Sigmoid colon (tissue), 7 donors: ENCODE measurements around the gene NUDT3. TPM values are rescaled to one million over a fixed set of nuclear protein-coding genes. Genes with fewer than 3 reads are reported as not detected.

Experiments used
- DNase-seq: peaks from one replicate; pipeline ENCODE4 v3.0.0-alpha.2; 2019
- H3K27ac ChIP-seq, 4 donors: fragments of 200-600 bp; sonication (generic); one replicate each; pipeline ENCODE4 v1.5.1; 2016 to 2019; ENCODE audit warnings: mild to moderate bottlenecking in 1 of 4
- H3K27me3 ChIP-seq, 3 donors: fragments of 200-600 bp; sonication (generic); one replicate each; pipeline ENCODE4 v1.5.1; 2019; ENCODE audit warnings: mild to moderate bottlenecking in 1 of 3
- H3K36me3 ChIP-seq, 4 donors: fragments of 200-600 bp; sonication (generic); one replicate each; pipeline ENCODE4 v1.5.1; 2016 to 2019
- H3K4me1 ChIP-seq, 4 donors: fragments of 200-600 bp; sonication (generic); one replicate each; pipeline ENCODE4 v1.5.1; 2017 to 2019
- H3K4me3 ChIP-seq, 4 donors: fragments of 200-600 bp; sonication (generic); one replicate each; pipeline ENCODE4 v1.5.1; 2017 to 2019; ENCODE audit warnings: mild to moderate bottlenecking in 2 of 4, moderate library complexity in 1 of 4
- H3K9me3 ChIP-seq, 4 donors: fragments of 200-600 bp in 3 of 4; sonication (generic) in 3 of 4; one replicate each; pipeline versions ENCODE4 v1.5.1 to v1.6.1; 2013 to 2019
- EP300 ChIP-seq, 4 donors: sonication (generic); formaldehyde crosslinking; IDR thresholded peaks; one replicate each; pipeline ENCODE4 v1.6.1; 2017; ENCODE audit warnings: antibody characterized with exemption in 4 of 4
- POLR2A ChIP-seq, 2 donors: fragments of 450-650 bp; IDR thresholded peaks; one replicate each; pipeline ENCODE4 v1.6.1; 2016; ENCODE audit warnings: antibody characterized with exemption in 2 of 2, mild to moderate bottlenecking in 2 of 2, moderate library complexity in 2 of 2
- POLR2AphosphoS5 ChIP-seq, 4 donors: sonication (generic); formaldehyde crosslinking; IDR thresholded peaks; one replicate each; pipeline ENCODE4 v1.6.1; 2017; ENCODE audit warnings: antibody characterized with exemption in 4 of 4
- WGBS, 2 donors: extraction: QIAGEN DNeasy Blood & Tissue Kit; methylation state at CpG; one replicate each; pipeline ENCODE4 v1.1.7; 2013; 5-methylcytosine and 5-hydroxymethylcytosine counted together
- intact Hi-C: fragments of 100-400 bp; cut with DNase I; formaldehyde crosslinking; loops from one replicate; pipeline ENCODE4 v1.15.1; 2023
- polyA plus RNA-seq, 3 donors: library from polyadenylated mRNA; stranded (reverse); fragments of 200-250 nt; gene quantifications; one replicate each; pipeline ENCODE4 v1.2.3, GENCODE V29; 2013
- total RNA-seq, 4 donors: library from RNA; depleted of rRNA; stranded (reverse); fragments of >200 nt; gene quantifications; one replicate each; pipeline ENCODE4 v1.1.0, GENCODE V29; 2016
- TF ChIP-seq, protein P1 (sequence below), 4 experiments: fragments of 450-650 bp in 3 of 4; fragments of 200-600 bp in 1 of 4; IDR thresholded peaks; one replicate each; pipeline ENCODE4 v1.5.1; 2016 to 2019; ENCODE audit warnings: antibody characterized with exemption in 4 of 4, mild to moderate bottlenecking in 3 of 4, moderate library complexity in 2 of 4
- donor health status: healthy with polysubstance abuse.
- donor health status: Bipolar disorder and iron deficiency.
- donor health status: healthy.

NUDT3 gene
- total and polyA plus RNA-seq, 7 donors: 6.0 to 45.7 (median 31.4) TPM

DNA sequence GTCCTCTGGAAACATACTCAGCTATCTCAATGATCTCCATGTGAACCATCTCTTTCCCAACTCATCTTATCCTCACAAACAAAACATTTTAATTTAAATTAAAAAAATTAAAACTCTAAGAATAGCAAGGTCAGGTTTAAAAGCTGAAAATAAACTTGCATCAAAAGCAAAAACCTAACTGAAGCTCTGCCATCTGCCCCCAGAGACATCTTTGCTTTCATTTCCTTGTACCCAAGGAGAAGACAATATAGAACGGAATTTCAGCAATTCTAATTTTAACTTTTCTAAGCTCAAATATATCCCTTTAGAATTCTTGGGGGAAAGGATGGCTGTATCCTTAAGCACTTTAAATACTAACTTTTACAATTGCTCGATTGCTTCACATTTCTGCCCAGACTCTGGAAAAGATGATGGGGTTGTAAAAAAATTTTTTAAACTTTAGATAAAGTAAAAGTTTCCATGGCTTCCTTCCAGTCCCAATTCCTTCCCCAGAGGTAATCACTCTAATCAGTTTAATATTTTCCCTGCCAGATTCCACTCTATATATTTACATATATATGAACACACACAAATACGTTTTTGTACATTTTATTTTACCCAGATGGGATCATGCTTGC lies 74.5 kb downstream of the NUDT3 start:
- WGBS, 2 donors: 42 to 44% methylated on average over 3 of the region's 3 CpGs
- no peaks in the 10 kb centered on the region for H3K36me3 ChIP-seq
- intact Hi-C loops: no loop called here
- TF ChIP-seq, protein P1, sequence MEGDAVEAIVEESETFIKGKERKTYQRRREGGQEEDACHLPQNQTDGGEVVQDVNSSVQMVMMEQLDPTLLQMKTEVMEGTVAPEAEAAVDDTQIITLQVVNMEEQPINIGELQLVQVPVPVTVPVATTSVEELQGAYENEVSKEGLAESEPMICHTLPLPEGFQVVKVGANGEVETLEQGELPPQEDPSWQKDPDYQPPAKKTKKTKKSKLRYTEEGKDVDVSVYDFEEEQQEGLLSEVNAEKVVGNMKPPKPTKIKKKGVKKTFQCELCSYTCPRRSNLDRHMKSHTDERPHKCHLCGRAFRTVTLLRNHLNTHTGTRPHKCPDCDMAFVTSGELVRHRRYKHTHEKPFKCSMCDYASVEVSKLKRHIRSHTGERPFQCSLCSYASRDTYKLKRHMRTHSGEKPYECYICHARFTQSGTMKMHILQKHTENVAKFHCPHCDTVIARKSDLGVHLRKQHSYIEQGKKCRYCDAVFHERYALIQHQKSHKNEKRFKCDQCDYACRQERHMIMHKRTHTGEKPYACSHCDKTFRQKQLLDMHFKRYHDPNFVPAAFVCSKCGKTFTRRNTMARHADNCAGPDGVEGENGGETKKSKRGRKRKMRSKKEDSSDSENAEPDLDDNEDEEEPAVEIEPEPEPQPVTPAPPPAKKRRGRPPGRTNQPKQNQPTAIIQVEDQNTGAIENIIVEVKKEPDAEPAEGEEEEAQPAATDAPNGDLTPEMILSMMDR (IDR thresholded peaks at IDR 0.05): no peak
- TF ChIP-seq POLR2AphosphoS5 (IDR thresholded peaks at IDR 0.05) (no peak), EP300 (IDR thresholded peaks at IDR 0.05) (no peak), POLR2A (IDR thresholded peaks at IDR 0.05) (no peak)
- H3K27ac ChIP-seq: no peak overlapping the region
- peaks cover 0 to 37% (median 15%) of the 10 kb centered on the region in 4 donors for H3K4me1 ChIP-seq
- H3K27me3 ChIP-seq: no peaks in the 10 kb centered on the region
- H3K9me3 ChIP-seq: no peaks in the 10 kb centered on the region
- DNase-seq: no peak
- no peak overlapping the region for H3K4me3 ChIP-seq

DNA sequence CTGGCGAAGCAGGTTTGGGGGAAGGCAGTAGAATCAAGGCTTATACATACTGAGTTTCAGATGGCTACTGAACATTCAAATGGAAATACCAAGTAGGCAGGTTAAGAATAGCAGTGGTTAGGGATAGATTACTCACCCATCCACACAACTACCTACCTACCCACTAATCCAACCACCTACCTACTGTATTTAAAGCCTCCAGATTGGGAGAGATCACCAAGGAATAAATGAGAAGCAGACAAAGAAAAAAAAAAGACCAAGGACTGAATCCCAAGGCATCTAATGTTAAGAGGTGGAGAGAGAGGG lies 75.3 kb downstream of the NUDT3 start:
- WGBS, 2 donors: 89 to 97% methylated on average over 1 of the region's 1 CpG
- H3K4me3 ChIP-seq: no peak overlapping the region
- no peaks in the 10 kb centered on the region for H3K9me3 ChIP-seq
- intact Hi-C loops: no loop called here
- no peak overlapping the region for H3K27ac ChIP-seq
- H3K4me1 ChIP-seq: peaks cover 0 to 41% (median 15%) of the 10 kb centered on the region in 4 donors
- H3K36me3 ChIP-seq: no peaks in the 10 kb centered on the region
- H3K27me3 ChIP-seq: no peaks in the 10 kb centered on the region
- TF ChIP-seq POLR2A (IDR thresholded peaks at IDR 0.05) (no peak), EP300 (IDR thresholded peaks at IDR 0.05) (no peak), POLR2AphosphoS5 (IDR thresholded peaks at IDR 0.05) (no peak)
- TF ChIP-seq, protein P1 (IDR thresholded peaks at IDR 0.05): no peak
- no peak for DNase-seq

DNA sequence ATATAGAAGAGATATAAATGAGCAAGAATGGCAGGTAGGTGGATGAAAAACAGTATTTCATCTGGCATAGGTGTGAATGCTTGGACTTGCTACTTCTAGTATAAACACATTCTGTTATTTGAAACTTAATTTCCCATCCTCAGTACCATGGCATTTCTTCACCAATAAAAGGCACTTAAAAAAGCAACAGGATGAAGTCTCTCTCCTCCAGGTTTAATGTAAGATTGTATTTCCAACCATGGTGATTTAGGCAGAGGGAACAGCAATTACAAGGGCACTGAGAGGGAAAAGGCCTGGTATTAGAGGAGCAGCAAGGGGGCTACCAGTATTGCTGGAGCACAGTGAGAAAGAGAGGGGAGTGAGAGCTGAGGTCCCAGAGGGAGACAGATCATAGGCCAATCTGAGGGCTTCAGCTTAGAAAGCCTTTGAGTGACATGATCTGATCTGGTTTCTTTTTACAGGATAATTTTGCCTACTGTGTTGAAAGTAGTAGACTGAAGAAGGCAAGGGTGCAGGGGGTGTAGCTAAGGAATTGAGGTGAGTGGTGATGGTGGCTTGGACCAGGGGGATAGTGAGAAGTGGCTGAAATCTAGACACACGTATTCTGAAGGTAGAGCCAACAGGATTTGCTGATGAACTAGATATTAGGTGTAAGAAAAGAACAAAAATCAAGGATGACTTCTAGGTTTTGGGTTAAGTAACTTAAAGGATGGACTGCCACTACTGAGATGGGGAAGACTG lies 75.9 kb downstream of the NUDT3 start:
- H3K4me1 ChIP-seq: peaks cover 0 to 41% (median 15%) of the 10 kb centered on the region in 4 donors
- TF ChIP-seq POLR2AphosphoS5 (IDR thresholded peaks at IDR 0.05): no peak
- no peak for TF ChIP-seq POLR2A (IDR thresholded peaks at IDR 0.05)
- TF ChIP-seq, protein P1 (IDR thresholded peaks at IDR 0.05): no peak
- no peak for TF ChIP-seq EP300 (IDR thresholded peaks at IDR 0.05)
- no peaks in the 10 kb centered on the region for H3K36me3 ChIP-seq
- WGBS, 2 donors: 92% methylated on average over 1 of the region's 1 CpG
- H3K4me3 ChIP-seq: no peak overlapping the region
- DNase-seq: no peak
- no peak overlapping the region for H3K27ac ChIP-seq
- no peaks in the 10 kb centered on the region for H3K9me3 ChIP-seq
- intact Hi-C loops: no loop called here
- no peaks in the 10 kb centered on the region for H3K27me3 ChIP-seq

DNA sequence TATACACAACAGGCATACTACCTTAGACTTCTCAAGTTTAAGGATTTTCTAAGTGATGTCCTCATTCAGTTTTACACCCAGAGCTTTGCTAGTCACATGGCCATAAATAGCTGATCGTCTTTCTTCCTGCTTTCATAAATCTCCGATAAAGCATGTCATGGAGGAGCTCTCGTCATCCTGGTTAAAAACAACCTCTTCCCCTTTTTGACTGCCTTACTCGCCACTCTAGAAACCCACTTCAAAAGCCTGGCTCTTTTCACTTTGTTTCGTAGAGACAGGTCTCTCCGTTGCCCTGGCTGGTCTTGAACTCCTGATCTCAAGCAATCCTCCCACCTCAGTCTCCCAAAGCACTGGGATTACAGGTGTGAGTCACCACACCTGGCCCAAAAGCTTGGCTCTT lies 76.7 kb downstream of the NUDT3 start:
- no peak for DNase-seq
- TF ChIP-seq POLR2AphosphoS5 (IDR thresholded peaks at IDR 0.05) (no peak), EP300 (IDR thresholded peaks at IDR 0.05) (no peak), POLR2A (IDR thresholded peaks at IDR 0.05) (no peak)
- TF ChIP-seq, protein P1 (IDR thresholded peaks at IDR 0.05): no peak
- H3K9me3 ChIP-seq: no peaks in the 10 kb centered on the region
- H3K4me3 ChIP-seq: no peak overlapping the region
- no peaks in the 10 kb centered on the region for H3K36me3 ChIP-seq
- intact Hi-C loops: no loop called here
- H3K4me1 ChIP-seq: peaks cover 0 to 41% (median 15%) of the 10 kb centered on the region in 4 donors
- 49 to 87% methylated on average over 6 of the region's 6 CpGs for WGBS, 2 donors
- no peak overlapping the region for H3K27ac ChIP-seq
- H3K27me3 ChIP-seq: no peaks in the 10 kb centered on the region
